Gastrocnemius medialis (tissue), 4 donors: ENCODE results near the gene PRKG1. TPM values are rescaled to one million over a fixed set of nuclear protein-coding genes. Genes with fewer than 3 reads are reported as not detected.
A peak's percentile ranks its signal among the peaks of the same experiment; 100 is the strongest.
"Not testable (repeated sequence)": the region's sequence is repeated elsewhere in the genome, so short reads cannot be mapped to it uniquely, and the experiment has no call there.

ENCODE experiments used
- ATAC-seq, 2 donors: fragments of 150-250 bp; one replicate each; pipeline ENCODE4 v1.9.1; 2016
- DNase-seq, 2 donors: peaks; one replicate each; pipeline ENCODE4 v3.0.0-alpha.2; 2019
- H3K27ac ChIP-seq, 4 donors: fragments of 200-600 bp; sonication (generic); 1 replicate in 1 of 4; 2 replicates in 3 of 4; pipeline ENCODE4 v1.5.1; 2016 to 2018; ENCODE audit warnings: mild to moderate bottlenecking in 2 of 4, moderate library complexity in 1 of 4
- H3K27me3 ChIP-seq, 3 donors: fragments of 200-600 bp; sonication (generic) in 2 of 3; 1 replicate in 1 of 3; 2 replicates in 2 of 3; pipeline versions ENCODE4 v1.5.1 to v1.6.0; 2016 to 2019; ENCODE audit warnings: mild to moderate bottlenecking in 1 of 3, moderate library complexity in 1 of 3
- H3K36me3 ChIP-seq, 2 donors: fragments of 200-600 bp; sonication (generic) in 1 of 2; one replicate each; pipeline ENCODE4 v1.5.1; 2017 to 2018
- H3K4me1 ChIP-seq, 2 donors: fragments of 200-600 bp; sonication (generic) in 1 of 2; one replicate each; pipeline ENCODE4 v1.5.1; 2016 to 2017; ENCODE audit warnings: mild to moderate bottlenecking in 2 of 2
- H3K4me3 ChIP-seq, 4 donors: fragments of 200-600 bp; sonication (generic) in 3 of 4; 1 replicate in 1 of 4; 2 replicates in 3 of 4; pipeline ENCODE4 v1.5.1; 2016 to 2019; ENCODE audit warnings: mild to moderate bottlenecking in 2 of 4
- H3K9me3 ChIP-seq, 3 donors: fragments of 200-600 bp; sonication (generic) in 2 of 3; 1 replicate in 1 of 3; 2 replicates in 2 of 3; pipeline ENCODE4 v1.5.1; 2016 to 2019
- POLR2A ChIP-seq, 2 donors: fragments of 450-650 bp; IDR thresholded peaks; one replicate each; pipeline ENCODE4 v1.6.1; 2017; ENCODE audit warnings: antibody characterized with exemption in 2 of 2, mild to moderate bottlenecking in 2 of 2, moderate library complexity in 2 of 2
- in situ Hi-C, 4 donors: fragments of 200-750 bp; cut with MboI; loops; one replicate each; pipeline versions ENCODE4 v1.15.0 to v1.8.0; 2017; ENCODE audit warnings: low sequenced_read_pairs in 4 of 4
- intact Hi-C: fragments of 100-400 bp; cut with DNase I; formaldehyde crosslinking; loops from one replicate; pipeline ENCODE4 v1.15.1; 2023; ENCODE audit warnings: low total_unique reads
- total RNA-seq, 4 donors: library from RNA; depleted of rRNA; stranded (reverse); fragments of >200 nt; gene quantifications; one replicate each; pipeline versions ENCODE4 v1.1.0 to v1.2.3, GENCODE V29; 2016
- TF ChIP-seq, protein P1 (sequence below), 5 experiments: fragments of 450-650 bp in 3 of 5; fragments of 200-600 bp in 2 of 5; sonication (generic) in 2 of 5; IDR thresholded peaks in 4 of 5; conservative IDR thresholded peaks in 1 of 5; 1 replicate in 4 of 5; 2 replicates in 1 of 5; pipeline ENCODE4 v1.5.1; 2016 to 2019; ENCODE audit warnings: antibody characterized with exemption in 5 of 5, mild to moderate bottlenecking in 3 of 5, moderate library complexity in 3 of 5

Gene PRKG1
- total RNA-seq, 4 donors from 2014 or later = 10.4 to 39.4 (median 25.1) TPM

DNA sequence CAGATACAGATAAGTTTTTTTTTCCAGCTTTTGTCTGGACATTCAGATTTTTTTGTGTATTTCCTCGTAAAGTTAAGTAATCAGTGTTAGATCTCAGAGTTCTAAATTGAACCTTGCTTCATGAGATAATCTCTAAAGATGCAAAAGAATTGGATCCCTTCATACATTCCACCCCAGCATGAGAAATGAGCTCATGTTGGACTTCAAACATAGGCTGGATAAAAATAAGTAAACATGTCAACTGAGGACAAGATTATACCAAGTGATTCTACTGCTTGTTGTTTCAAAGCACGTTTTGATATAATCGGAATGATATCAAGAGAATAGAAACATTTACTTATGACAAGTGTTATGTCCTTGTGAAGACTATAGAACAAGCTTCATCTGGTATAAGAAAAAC lies 1122.8 kb downstream of the PRKG1 start:
- no peaks in the 10 kb centered on the region for H3K27me3 ChIP-seq
- no peak overlapping the region for H3K4me3 ChIP-seq
- no peak for TF ChIP-seq POLR2A (IDR thresholded peaks at IDR 0.05)
- TF ChIP-seq, protein P1, sequence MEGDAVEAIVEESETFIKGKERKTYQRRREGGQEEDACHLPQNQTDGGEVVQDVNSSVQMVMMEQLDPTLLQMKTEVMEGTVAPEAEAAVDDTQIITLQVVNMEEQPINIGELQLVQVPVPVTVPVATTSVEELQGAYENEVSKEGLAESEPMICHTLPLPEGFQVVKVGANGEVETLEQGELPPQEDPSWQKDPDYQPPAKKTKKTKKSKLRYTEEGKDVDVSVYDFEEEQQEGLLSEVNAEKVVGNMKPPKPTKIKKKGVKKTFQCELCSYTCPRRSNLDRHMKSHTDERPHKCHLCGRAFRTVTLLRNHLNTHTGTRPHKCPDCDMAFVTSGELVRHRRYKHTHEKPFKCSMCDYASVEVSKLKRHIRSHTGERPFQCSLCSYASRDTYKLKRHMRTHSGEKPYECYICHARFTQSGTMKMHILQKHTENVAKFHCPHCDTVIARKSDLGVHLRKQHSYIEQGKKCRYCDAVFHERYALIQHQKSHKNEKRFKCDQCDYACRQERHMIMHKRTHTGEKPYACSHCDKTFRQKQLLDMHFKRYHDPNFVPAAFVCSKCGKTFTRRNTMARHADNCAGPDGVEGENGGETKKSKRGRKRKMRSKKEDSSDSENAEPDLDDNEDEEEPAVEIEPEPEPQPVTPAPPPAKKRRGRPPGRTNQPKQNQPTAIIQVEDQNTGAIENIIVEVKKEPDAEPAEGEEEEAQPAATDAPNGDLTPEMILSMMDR (IDR thresholded peaks at IDR 0.05 in 4 of 5, conservative IDR thresholded peaks at IDR 0.05 in 1 of 5) = no peak
- DNase-seq = no peak
- H3K36me3 ChIP-seq = no peaks in the 10 kb centered on the region
- peak overlapping the region; percentile 27 to 33 (median 30) for H3K27ac ChIP-seq
- H3K4me1 ChIP-seq = peaks cover 7 to 13% of the 10 kb centered on the region in 2 donors
- intact Hi-C loops (no loop called here), in situ Hi-C loops (no loop called here)
- ATAC-seq = no peak
- no peaks in the 10 kb centered on the region for H3K9me3 ChIP-seq

DNA sequence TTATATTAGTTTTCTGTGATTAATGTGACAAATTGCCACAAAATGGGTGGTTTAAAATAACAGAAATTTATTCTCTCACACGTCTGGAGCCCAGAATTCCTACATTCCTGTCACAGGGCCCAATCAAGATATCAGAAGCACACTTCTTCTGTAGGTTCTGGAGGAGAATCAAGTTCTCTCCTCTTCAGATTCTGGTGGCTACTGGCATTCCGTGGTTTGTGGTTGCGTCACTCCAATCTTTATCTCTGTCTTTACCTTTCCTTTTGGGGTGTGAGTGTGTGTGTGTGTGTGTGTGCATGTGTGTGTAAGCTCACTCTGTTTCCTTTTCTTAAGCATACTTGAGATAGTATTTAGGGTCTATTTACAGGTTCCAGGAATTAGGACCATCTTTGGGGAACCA lies 1124.3 kb downstream of the PRKG1 start:
- Histone ChIP-seq H3K9me3 (no peaks in the 10 kb centered on the region), H3K27me3 (no peaks in the 10 kb centered on the region), H3K4me1 (peaks cover 7 to 20% of the 10 kb centered on the region in 2 donors), H3K36me3 (no peaks in the 10 kb centered on the region), H3K27ac (no peak overlapping the region), H3K4me3 (no peak overlapping the region)
- in situ Hi-C loops (no loop called here), intact Hi-C loops (no loop called here)
- DNase-seq (no peak), ATAC-seq (no peak)
- TF ChIP-seq, protein P1 (IDR thresholded peaks at IDR 0.05 in 4 of 5, conservative IDR thresholded peaks at IDR 0.05 in 1 of 5) = no peak
- no peak for TF ChIP-seq POLR2A (IDR thresholded peaks at IDR 0.05)

DNA sequence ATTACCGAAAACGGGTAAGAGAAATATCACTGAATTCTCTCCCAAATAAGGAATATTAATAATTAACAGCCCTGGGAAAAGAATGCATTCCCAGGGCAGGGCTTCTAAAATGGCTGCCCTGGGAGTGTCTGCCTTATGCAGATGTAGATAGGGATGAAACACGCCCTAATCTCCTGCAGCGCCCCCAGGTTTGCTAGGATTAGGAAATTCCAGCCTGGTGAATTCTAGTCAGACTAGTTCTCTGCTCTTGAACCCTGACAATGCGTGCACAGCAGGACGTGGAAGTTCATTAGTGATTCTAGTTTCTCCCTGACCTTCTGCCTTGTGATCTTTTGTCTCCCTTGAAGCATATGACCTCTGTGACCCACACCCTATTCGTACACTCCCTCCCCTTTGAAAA lies 1130.6 kb downstream of the PRKG1 start:
- ATAC-seq, H3K36me3 ChIP-seq, H3K9me3 ChIP-seq, intact Hi-C loops, DNase-seq, H3K27me3 ChIP-seq, H3K27ac ChIP-seq, H3K4me3 ChIP-seq: not testable (repeated sequence)
- peaks cover 17 to 19% of the 10 kb centered on the region in 2 donors for H3K4me1 ChIP-seq
- in situ Hi-C loops = loop anchor here in 2 of 4 donors (25.0 kb wide), 2 partner anchors 243 to 1218 kb away; no protein-coding TSS in a partner anchor

DNA sequence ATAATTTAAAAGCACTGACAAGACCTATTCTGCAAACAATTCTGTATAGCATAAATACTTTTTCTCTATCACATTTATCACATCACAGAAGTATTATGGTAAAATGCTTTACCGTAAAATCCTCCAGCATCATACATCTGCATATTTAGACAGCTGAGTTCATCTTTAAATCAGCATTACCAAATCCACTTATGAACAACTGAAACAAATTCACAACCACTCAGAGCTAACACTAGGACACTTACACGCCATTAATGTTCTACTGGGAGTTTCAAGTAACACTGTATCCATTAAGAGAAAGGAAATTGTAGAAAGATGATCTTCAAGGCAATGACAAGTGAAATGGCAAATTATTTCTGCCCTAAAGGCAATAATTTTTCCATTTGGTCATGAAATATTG lies 1134.1 kb downstream of the PRKG1 start:
- no peaks in the 10 kb centered on the region for H3K27me3 ChIP-seq
- H3K4me1 ChIP-seq = peaks cover 33 to 43% of the 10 kb centered on the region in 2 donors
- DNase-seq (no peak), ATAC-seq (no peak)
- no peak for TF ChIP-seq POLR2A (IDR thresholded peaks at IDR 0.05)
- TF ChIP-seq, protein P1 (IDR thresholded peaks at IDR 0.05 in 4 of 5, conservative IDR thresholded peaks at IDR 0.05 in 1 of 5) = no peak
- H3K27ac ChIP-seq = no peak overlapping the region
- no peaks in the 10 kb centered on the region for H3K36me3 ChIP-seq
- H3K4me3 ChIP-seq = no peak overlapping the region
- H3K9me3 ChIP-seq = no peaks in the 10 kb centered on the region
- intact Hi-C loops (no loop called here), in situ Hi-C loops (loop anchor here in 2 of 4 donors (25.0 kb wide), 2 partner anchors 246 to 1221 kb away; no protein-coding TSS in a partner anchor)

DNA sequence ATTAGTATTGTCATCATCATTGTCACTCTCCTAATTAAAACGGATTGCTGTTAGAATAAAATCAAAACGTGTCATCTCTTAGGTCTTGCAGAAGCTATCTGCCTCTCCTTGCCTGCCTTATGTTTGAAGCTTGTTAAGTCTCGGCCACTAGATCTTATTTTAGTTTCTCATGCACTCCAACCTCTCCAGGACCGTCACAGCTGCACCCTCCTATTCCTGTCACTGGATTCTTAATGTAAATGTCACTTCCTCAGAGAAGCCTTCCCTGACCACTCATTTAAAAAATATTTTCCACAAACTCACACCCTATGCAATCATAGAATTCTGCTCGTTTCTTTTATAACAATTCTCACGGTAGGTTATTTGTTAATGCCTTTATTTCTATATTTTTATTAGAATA lies 1135.9 kb downstream of the PRKG1 start:
- H3K27me3 ChIP-seq = no peaks in the 10 kb centered on the region
- H3K4me3 ChIP-seq = no peak overlapping the region
- intact Hi-C loops = loop anchor here (5.0 to 10.0 kb wide), 3 partner anchors 138 to 1115 kb away; no protein-coding TSS in a partner anchor
- H3K27ac ChIP-seq = peak overlapping the region in 1 of 4 donors; percentile 32
- peaks cover 33 to 50% of the 10 kb centered on the region in 2 donors for H3K4me1 ChIP-seq
- DNase-seq = no peak
- in situ Hi-C loops = loop anchor here (10.0 to 25.0 kb wide), 5 partner anchors 248 to 1223 kb away; no protein-coding TSS in a partner anchor
- ATAC-seq = no peak
- no peaks in the 10 kb centered on the region for H3K36me3 ChIP-seq
- TF ChIP-seq, protein P1 (IDR thresholded peaks at IDR 0.05 in 4 of 5, conservative IDR thresholded peaks at IDR 0.05 in 1 of 5) = no peak
- TF ChIP-seq POLR2A (IDR thresholded peaks at IDR 0.05) = no peak
- H3K9me3 ChIP-seq = no peaks in the 10 kb centered on the region
